ENCODE results near the gene PSPC1. TPM values are rescaled to one million over a fixed set of nuclear protein-coding genes. Genes with fewer than 3 reads are reported as not detected.

The PSPC1 gene
- total RNA-seq, 1 donor from 2014 or later, result 77.0 TPM

DNA sequence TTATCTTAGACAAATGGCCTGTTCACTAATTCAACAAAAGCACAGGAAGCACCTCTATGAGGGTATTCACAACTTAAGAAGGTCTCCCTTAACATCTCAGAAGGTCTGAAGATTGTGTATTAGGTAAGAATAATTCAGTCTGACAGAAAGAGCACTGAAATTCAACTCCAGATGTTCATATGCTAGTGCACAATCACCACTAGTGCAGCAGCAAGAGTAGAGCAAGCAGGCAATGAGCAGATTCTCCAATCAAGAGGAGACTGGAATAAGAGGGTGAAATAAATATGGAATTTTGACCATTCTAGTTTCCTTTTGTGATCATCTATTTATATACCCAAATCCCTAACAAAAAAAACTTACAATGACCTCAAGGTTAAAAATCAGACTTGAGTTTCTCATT is 97.3 kb downstream of the PSPC1 start:
- TF ChIP-seq EZH2phosphoT487 (IDR thresholded peaks at IDR 0.05) (no peak), EZH2 (IDR thresholded peaks at IDR 0.05) (no peak), CTCF (IDR thresholded peaks at IDR 0.05) (no peak)
- Histone ChIP-seq H3K36me3 (no peaks in the 10 kb centered on the region), H3K9ac (no peak overlapping the region), H4K20me1 (ENCODE audit: low read depth) (peaks cover 37% of the 10 kb centered on the region), H3K27ac (no peak overlapping the region), H3K4me1 (peaks cover 9% of the 10 kb centered on the region), H3K4me2 (no peak overlapping the region), H3K27me3 (no peaks in the 10 kb centered on the region), H3K79me2 (ENCODE audit: low read depth) (peaks cover 32% of the 10 kb centered on the region), H3K4me3 (no peak overlapping the region), H2AFZ (replicated peaks) (no peak overlapping the region), H3F3A (ENCODE audit: low read depth) (peaks cover 18% of the 10 kb centered on the region), H3K9me3 (ENCODE audit: low read depth) (no peaks in the 10 kb centered on the region)
- H3K4me1 Mint-ChIP-seq, result peaks cover 9% of the 10 kb centered on the region
- H3K9me3 Mint-ChIP-seq, result no peaks in the 10 kb centered on the region
- DNase-seq (ENCODE audit: low spot score), result no peak
- no peak overlapping the region for H3K27ac Mint-ChIP-seq
- no peaks in the 10 kb centered on the region for H3K27me3 Mint-ChIP-seq (ENCODE audit: insufficient read depth, low read depth)
- H3K36me3 Mint-ChIP-seq, result peaks cover 7% of the 10 kb centered on the region
- no peak overlapping the region for H3K4me3 Mint-ChIP-seq

GRCh38 chr13:19685034-19685433 is 97.7 kb downstream of the PSPC1 start:
- Histone ChIP-seq H3K27ac (no peak overlapping the region), H3K9ac (no peak overlapping the region), H3K27me3 (no peaks in the 10 kb centered on the region), H3K36me3 (no peaks in the 10 kb centered on the region), H3K4me1 (peaks cover 9% of the 10 kb centered on the region), H3K9me3 (ENCODE audit: low read depth) (no peaks in the 10 kb centered on the region), H3K4me3 (no peak overlapping the region), H3K79me2 (ENCODE audit: low read depth) (peaks cover 33% of the 10 kb centered on the region), H2AFZ (replicated peaks) (no peak overlapping the region), H3K4me2 (no peak overlapping the region), H3F3A (ENCODE audit: low read depth) (peaks cover 18% of the 10 kb centered on the region), H4K20me1 (ENCODE audit: low read depth) (peaks cover 37% of the 10 kb centered on the region)
- no peaks in the 10 kb centered on the region for H3K27me3 Mint-ChIP-seq (ENCODE audit: insufficient read depth, low read depth)
- H3K36me3 Mint-ChIP-seq, result peaks cover 5% of the 10 kb centered on the region
- H3K9me3 Mint-ChIP-seq, result no peaks in the 10 kb centered on the region
- TF ChIP-seq EZH2phosphoT487 (IDR thresholded peaks at IDR 0.05), result no peak
- TF ChIP-seq EZH2 (IDR thresholded peaks at IDR 0.05), result no peak
- no peak for TF ChIP-seq CTCF (IDR thresholded peaks at IDR 0.05)
- H3K27ac Mint-ChIP-seq, result no peak overlapping the region
- no peak overlapping the region for H3K4me3 Mint-ChIP-seq
- DNase-seq (ENCODE audit: low spot score), result no peak
- H3K4me1 Mint-ChIP-seq, result peaks cover 9% of the 10 kb centered on the region

GRCh38 chr13:19681517-19681916 is 101.2 kb downstream of the PSPC1 start:
- H3K9ac ChIP-seq, result no peak overlapping the region
- peaks cover 32% of the 10 kb centered on the region for H4K20me1 ChIP-seq (ENCODE audit: low read depth)
- H3K4me3 ChIP-seq, result no peak overlapping the region
- H3K4me3 Mint-ChIP-seq, result no peak overlapping the region
- no peaks in the 10 kb centered on the region for H3K27me3 Mint-ChIP-seq (ENCODE audit: insufficient read depth, low read depth)
- peaks cover 14% of the 10 kb centered on the region for H3K36me3 Mint-ChIP-seq
- no peak for TF ChIP-seq EZH2 (IDR thresholded peaks at IDR 0.05)
- TF ChIP-seq CTCF (IDR thresholded peaks at IDR 0.05), result no peak
- TF ChIP-seq EZH2phosphoT487 (IDR thresholded peaks at IDR 0.05), result no peak
- peak overlapping the region; percentile 37 for H3K4me2 ChIP-seq
- H3K27me3 ChIP-seq, result no peaks in the 10 kb centered on the region
- H3K9me3 ChIP-seq (ENCODE audit: low read depth), result no peaks in the 10 kb centered on the region
- peaks cover 9% of the 10 kb centered on the region for H3K4me1 ChIP-seq
- H2AFZ ChIP-seq (replicated peaks), result no peak overlapping the region
- no peaks in the 10 kb centered on the region for H3K36me3 ChIP-seq
- H3K27ac Mint-ChIP-seq, result no peak overlapping the region
- H3K79me2 ChIP-seq (ENCODE audit: low read depth), result peaks cover 28% of the 10 kb centered on the region
- H3K27ac ChIP-seq, result no peak overlapping the region
- H3F3A ChIP-seq (ENCODE audit: low read depth), result peaks cover 4% of the 10 kb centered on the region
- H3K4me1 Mint-ChIP-seq, result peaks cover 9% of the 10 kb centered on the region
- peak; percentile 30 for DNase-seq (ENCODE audit: low spot score)
- H3K9me3 Mint-ChIP-seq, result no peaks in the 10 kb centered on the region
